ENCODE measurements around the gene TCF15.

DNA sequence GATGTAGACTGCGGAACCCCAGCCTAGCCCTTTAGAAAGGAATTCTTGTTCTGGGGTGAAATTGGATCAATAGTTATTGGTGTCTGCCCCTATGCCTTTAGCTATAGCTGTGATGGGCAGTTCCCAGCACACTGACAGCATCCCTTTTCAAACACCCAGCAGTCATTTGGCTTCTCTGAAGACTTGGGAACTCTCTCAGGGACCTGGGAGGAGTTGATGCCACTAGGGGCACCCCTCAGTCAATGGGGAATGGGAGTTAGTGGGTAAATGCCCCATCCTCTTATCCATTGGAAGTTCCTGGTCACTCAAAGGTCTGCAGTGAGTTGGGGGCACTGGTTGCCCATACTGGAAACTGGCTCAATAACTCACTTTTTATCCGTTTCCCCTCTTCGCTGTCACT lies 34.9 kb downstream of the TCF15 start:
- TF ChIP-seq, protein P1, sequence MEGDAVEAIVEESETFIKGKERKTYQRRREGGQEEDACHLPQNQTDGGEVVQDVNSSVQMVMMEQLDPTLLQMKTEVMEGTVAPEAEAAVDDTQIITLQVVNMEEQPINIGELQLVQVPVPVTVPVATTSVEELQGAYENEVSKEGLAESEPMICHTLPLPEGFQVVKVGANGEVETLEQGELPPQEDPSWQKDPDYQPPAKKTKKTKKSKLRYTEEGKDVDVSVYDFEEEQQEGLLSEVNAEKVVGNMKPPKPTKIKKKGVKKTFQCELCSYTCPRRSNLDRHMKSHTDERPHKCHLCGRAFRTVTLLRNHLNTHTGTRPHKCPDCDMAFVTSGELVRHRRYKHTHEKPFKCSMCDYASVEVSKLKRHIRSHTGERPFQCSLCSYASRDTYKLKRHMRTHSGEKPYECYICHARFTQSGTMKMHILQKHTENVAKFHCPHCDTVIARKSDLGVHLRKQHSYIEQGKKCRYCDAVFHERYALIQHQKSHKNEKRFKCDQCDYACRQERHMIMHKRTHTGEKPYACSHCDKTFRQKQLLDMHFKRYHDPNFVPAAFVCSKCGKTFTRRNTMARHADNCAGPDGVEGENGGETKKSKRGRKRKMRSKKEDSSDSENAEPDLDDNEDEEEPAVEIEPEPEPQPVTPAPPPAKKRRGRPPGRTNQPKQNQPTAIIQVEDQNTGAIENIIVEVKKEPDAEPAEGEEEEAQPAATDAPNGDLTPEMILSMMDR (IDR thresholded peaks at IDR 0.05): no peak
- no peak for TF ChIP-seq POLR2A (IDR thresholded peaks at IDR 0.05)
